Activated T-cell treated with anti-CD3 and anti-CD28 coated beads for 1 hour (primary cell): Measurements from ENCODE around the gene NKAIN4.

Experiments
- DNase-seq: peaks from one replicate; pipeline ENCODE4 v3.0.0-alpha.2; 2020; ENCODE audit warnings: low read depth

NKAIN4 gene

DNA sequence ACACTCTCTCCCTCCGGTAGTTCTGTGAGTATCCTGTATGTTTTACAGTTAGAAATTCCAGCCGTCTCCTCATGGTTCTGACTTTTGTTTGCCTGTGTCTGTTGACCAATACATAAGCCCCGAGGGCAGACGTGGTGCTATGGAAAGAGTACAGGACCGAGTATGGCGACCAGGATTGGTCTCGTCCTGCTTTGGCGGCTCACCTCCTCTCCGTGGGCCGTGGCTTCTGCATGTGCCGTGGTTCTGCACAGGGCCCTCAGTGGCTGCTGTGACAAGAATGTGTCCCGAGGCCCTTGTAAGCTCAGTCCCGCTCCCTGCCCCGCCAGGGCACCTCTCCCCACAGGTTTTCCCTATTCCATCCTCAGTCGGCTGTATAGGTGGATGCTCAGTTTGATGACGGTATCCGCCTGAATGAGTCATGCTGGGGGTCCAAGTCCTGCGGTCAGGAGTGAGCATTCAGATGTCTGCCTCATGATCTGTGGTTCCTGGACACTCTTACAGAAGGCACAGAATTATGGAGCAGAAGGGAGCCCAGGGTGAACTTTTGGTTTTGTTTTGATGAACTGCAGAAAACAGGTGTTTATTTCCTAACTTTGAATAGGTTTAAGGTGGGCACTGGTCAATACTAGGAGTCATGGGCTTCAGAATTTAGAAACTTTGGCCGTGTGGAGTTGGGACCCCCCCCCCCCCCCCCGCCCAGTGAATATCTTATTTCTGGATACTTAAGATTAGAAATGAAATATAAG lies 19.5 kb upstream of the NKAIN4 start:
- no peak for DNase-seq

DNA sequence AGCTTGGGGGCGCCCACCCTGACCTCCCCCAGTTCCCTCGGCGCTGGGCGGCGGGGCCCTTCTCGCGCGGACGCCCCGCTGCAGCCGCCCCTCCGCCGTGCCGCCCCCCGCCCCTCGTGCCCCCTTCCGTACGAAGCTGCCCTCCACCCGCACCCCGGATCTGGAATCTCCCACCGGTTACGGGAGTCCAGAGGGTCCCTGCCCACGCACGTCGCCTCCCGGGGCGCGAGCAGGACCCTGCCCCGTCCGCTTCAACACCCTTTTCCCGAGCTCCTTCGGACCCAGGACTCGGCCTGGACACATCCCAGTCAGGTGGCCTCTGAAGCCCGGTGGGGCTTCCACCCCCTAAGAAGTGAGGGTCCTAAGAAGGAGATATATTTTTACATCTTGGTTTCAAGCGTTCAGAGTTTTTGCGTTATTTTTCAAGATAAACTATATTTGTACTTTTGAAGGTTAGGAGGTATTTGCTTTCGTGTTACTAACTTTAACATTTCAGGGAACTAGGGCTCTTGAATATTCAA lies 18.9 kb upstream of the NKAIN4 start:
- no peak for DNase-seq

DNA sequence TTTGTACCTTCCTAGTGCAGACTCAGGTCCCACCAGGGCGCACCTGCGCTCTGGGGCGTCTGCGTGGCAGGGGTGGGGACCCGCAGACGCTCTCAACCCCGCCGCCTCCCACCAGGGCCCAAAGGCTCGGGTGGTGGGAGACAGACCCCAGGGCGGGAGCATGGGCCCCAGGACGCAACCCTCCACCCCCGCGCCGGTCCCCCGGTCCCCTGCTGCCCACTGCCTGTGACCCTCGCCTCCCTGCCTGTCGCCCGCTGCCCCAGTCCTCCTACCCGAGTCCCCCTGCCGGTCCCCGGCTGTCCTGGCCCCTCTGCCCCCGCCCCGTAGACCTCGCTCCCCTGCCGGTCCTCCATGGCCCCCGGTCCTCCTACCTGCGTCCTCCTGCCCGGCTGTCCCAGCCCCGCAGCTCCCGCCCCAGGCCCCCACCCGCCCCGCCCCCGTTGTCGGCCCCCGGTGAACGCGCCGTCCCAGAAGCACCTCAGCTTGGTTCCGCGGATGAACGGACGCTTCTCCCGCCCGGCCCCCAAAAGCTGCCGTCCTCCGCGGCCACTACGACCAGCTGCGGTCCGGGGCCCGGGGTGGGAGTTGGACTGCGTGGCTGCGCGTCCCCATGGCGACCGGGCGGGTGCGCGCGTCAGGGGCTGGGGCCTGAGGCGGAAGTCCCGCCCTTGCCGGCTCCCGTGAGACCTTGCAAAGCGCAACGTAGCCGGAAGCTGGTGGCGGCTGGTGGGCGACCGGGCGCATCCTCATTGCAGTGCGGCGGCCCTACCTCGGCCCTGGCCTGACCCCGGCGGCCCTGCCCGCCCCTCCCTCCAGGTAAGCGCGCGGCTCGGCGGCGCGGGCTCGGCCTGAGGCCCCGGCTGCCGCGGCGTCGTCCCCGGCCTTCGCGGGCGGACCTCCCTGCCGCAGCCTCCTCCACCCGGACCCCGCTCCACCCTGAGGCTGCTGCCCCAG lies 18.1 kb upstream of the NKAIN4 start, which contains the start of gene ARFGAP1:
Gene ARFGAP1 (plus strand): TSS at position 709 of the 954 bp plus-strand sequence. CDS start 2,768 bp downstream, outside the sequence.
- peak; percentile 75 for DNase-seq

DNA sequence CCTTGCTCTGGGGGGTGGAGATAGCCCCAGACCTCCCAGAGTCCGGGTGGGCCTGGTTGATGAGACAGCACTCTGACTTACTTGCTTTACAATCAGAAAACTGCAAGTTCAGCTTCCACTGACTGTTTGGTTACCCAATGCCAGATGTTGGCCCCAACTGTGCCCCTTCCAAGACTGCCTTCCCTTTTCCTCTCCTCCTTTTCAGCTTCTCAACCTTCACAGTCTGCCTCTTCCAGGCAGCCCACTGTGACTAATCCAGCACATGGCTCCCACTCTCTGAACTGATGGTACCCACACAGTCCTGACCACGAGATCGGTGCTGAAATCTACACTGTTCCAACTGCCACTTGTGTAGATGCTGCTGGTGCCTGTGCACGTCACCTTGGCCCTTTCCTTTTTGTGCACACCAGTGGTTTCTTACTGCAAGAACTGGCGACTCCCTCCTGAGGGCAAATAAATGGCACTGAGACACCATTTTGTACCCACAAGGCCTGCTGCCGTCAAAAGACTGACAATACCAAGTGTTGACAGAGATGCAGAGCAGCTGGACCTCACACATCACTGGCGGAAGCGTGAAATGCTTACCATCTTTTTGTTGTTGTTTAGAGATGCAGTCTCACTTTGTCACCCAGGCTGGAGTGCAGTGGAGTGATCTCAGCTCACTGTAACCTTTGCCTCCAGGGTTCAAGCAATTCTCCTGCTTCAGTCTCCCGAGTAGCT lies 16.5 kb upstream of the NKAIN4 start:
- DNase-seq: no peak

DNA sequence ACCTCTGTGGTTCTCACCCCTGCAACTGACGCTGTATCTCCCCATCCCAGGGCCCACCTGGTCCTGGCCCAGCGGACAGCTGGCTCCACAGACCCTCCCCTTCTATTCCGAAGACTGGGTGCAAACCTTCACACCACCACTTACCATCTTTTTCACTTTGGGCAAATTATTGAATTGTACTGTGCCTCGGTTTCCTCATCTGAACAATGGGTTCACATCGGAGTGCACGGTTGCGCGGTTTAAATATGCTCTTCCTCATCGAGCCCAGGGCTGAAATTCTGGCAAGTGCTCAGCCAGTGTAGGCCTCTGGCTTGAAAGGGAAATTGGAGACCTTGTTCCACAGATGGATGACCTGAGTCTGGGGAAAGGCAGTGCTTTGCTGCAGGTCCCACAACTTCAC lies 15.5 kb upstream of the NKAIN4 start:
- DNase-seq: no peak

DNA sequence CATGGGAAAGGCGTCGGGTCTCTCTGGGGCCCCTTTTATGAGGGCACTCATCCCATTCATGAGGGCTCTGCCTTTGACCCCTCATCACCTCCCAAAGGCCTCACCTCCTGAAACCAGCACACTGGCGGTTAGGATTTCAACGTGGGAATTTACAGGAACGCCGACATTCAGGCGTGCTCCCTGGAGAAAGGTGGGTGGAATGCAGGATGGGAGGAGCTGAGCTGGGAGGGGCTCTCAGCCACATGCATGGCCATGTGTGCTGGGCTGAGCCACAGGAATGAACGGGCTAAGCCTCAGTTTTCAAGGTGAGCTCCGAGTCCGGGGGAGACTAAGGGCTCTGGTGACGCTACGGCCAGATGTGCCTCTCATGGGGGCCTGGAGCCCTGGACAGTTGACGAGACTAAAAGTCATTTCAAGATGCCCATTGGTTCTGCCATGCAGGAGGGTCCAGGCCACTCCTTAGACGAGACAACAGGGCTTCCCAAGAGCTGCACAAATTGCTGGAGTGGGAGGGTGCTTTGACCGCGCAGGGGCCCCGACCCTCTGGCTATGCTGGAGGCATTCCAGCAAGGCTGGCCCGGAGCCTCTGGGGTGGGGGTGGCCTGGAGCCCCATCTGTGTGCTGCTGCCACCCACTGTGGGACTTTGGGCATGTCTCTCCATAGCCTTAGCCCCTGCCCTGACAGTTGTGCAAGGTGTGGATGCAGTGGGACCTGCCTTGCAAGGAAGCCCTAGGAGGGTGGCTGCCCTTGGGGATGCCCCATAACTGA lies 14.6 kb upstream of the NKAIN4 start:
- DNase-seq: no peak

DNA sequence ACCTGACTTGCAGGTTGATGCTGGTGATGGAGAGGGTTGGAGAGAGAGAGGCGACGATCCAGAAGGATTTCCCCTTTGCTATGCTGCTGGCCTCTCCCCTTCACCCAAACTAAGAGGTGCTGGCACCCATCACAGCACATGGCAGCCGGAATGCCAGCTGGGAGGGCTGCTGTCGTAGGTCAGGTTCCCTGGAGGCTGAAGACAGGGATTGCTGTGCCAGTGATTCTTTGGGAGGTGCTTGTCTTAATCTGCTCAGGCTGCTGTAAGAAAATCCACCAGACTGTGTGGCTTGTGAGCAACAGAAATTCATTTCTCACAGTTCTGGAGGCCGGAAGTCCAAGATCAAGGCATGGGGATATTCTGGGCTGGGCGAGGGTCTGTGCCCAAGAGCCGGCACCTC lies 14.0 kb upstream of the NKAIN4 start:
- DNase-seq: no peak

DNA sequence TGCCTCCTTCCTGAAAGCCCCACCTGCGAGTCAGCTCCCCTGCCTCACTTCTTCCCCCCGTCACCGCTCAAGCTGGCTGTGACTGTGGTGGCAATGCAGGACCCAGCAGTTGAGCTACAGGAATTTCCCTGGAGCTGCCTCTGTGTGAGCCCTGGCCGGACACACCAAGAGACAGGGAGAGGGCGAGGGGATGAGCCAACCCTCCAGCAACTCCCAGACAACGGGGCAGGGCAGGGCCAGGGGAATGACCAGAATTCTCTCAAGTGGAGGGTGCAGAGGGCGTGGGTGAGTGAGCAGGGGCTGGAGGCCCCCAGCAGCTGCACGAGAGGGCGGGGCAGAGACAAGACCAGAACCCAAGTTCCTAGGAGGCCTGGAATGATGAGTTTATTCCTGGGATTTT lies 13.4 kb upstream of the NKAIN4 start:
- DNase-seq: no peak

DNA sequence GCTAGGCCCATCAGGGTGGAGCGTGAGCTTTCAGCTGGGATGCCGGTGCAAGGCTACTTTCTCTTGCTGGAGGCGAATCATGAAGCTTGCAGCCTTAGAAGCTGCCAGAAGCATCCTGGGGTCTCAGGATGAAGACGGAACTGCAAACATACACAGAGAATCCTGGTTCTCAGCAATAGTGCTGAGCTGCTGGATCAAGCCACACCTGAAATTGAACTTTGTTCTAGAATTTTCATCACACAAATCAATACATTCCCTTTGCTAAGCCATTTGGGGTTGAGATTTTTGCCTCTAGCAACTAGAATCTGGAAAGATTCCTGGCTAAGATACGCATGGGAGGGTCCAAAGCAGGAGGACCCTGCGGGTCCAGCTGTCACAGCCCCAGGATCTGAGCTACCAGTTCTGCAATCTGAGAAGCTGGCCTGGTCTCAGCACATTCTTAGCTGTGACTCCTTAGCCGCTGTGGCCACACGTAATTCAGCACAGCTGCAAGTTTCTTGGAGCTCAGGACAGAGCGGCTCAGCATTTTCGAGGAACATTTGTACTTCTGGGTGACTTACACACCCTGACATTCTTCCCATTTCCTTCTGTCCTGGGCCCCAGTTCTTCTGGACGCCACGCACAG lies 11.7 kb upstream of the NKAIN4 start:
- no peak for DNase-seq

DNA sequence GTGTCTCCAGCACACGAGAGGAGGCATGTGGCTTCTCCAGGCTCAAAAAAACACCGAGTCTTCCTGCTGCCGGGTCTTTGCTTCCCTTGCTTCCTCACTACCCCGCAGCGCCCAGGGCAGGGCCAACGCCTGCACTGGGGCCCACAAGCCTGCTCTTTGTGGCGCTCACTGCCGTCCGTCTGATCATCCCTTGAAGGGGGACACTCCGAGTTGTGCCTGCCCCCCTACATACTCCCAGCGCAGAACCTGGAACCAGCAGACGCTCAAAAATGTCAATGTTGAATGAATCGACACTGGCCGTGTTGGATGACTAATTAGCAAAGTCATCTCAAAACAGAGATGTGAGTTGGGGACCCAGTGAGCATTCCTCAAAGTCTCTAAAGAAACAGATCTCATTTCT lies 10.3 kb upstream of the NKAIN4 start:
- DNase-seq: no peak

DNA sequence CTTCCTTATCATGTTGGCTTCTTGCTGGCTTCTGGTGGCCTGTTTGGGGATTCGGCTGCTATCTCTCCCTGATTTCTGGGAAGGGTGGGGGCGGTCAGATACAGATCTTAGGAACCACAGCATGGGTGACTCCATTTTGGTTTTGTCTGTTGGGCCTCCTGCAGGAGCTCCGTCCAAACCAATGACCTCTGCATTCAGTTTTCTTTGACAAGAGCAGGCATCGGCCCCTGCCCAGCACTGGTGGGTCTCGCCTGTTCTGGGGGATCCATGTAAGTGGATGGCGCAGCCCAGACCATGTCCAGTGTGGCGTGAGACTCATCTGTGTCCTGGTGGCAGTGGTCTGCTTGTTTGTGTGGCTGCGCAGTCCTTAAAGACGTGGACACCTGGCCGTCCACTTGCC lies 9.7 kb upstream of the NKAIN4 start:
- no peak for DNase-seq

DNA sequence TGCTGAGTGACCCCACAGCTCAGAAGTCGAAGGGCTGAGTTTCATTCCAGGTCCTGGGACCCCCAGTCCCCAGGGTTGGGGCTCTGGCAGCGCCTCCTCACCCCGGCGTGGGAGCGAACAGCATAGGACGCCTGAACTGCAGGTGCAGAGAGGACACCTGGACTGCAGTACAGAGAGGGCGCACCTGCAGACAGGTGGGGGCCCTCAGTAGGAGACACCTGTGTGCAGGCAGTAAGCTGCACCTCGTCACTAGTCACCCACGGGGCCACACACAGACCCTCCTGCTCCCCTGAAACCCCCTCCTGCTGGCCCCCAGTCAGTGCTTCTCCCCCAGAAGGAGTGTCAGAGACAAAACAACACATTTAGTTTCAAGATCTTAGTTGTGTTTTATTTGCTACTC lies 8.6 kb upstream of the NKAIN4 start:
- no peak for DNase-seq

DNA sequence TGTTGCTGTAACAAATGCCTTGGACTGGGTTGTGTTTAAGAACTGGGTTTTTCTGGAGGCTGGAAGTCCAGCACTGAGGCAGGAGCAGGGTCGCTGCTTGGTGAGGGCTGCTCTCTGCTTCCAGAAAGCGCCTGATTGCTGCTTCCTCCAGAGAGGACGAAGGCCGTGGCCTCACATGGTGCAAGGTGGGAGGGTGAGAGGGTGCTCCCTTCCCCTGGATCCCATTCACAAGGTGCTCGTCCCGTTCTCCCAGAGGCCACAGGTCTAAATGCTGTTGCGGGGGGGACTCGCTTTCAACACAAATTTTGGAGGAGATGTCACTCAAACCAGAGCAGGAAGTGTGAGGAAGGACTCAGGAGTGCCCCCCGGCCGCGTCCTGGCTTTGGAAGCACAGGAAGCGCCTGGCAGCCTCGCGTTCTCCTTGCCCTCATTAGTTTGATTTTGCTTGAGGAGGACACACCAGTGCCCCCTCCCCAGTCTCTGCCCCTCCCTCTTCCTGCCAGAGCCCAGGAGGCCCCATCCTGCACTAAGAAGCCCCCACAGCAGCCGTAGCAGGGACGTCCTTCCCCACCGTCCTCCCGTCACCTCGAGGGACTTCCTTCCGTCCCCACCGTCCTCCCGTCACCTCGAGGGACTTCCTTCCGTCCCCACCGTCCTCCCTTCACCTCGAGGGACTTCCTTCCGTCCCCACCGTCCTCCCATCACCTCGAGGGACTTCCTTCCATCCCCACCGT lies 7.7 kb upstream of the NKAIN4 start:
- DNase-seq: no peak

DNA sequence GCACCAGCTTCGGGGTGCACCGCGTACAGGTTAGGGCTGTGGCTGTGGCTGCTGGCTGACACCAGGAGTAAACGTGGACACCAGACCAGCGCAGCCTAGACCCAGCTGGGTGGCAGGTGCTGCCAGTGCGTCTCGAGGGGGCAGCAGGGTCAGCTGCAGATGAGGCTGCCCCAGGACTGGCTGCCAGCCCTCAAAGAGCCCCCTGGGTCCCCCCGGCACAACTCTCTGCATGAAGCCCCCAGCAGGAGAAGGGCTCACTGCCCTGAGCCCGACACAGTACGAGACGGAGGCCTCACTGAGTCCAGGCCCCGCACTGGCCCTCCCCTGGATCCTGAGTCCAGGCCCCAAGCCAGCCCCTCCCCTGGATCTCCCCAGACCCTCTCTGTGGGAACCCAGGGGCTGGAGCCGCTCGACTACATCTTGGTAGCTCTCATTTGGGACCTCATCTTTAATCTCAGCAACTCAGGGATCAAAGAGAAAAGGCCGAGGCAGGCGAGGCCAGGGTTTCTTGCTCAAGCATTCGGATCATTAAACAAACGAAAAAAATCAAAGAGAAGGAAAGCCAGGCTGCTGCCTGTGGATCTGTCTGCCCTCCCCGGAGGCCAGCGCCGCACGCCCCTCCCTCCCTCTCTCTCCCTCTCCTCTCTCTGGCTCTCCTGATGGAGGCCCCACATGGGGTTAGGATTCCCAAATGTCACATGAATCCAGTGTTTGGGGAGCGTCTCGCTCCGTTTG lies 7.0 kb upstream of the NKAIN4 start:
- DNase-seq: no peak

DNA sequence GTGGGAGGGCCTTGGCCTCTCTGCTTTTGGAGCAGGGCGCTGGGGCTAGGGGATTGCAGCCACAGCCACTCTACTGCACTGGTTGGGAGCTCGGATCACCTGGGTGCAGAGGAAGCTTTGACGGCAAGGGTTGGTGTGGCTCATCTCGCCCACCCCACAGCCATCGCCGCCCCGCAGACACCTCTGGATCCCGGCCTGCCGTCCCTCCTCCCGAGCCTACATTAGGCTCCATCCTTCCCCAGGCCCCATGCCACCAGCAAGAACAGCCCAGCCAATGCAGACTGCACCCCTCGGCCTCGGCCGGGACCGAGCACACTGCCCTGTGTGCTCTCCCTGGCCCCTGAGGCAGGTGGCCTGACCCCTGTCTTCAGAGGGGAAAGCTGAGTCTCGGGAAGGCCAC lies 6.3 kb upstream of the NKAIN4 start:
- no peak for DNase-seq

DNA sequence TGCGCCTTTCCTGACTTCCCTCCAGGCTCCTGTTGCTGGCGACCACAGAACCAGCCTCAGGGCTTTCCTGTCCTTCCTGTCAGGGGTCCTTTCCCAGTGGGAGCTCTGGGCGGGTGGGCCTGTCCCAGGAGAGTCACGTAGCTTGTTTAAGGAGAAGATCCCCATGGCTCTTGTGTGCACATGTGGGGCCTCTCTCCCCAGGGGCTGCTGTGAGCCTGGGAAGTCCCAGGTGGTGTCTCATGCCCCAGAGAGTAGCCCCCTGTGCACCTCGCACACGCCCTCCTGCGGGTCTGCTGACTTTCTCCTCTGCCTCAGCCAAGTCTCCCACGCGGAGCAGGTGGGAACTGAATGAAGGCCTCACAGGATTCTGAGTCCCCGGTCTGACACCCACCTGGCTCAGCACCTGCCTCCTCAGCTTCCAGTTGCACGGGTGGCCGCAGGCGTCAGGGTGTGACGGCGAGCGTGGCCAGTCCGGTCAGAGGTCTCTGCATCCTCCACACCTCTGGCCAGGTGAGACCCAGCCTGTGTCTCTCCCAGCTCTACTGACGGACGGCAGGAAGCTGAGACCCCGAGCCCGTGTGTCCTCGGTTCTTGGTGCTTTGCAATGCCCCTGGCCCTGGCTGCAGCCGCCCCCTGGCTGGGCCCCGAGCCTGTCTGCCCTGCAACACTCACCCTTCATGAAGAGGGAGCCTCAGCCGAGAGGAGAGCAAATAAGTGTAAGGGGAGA lies 5.6 kb upstream of the NKAIN4 start:
- DNase-seq: no peak

DNA sequence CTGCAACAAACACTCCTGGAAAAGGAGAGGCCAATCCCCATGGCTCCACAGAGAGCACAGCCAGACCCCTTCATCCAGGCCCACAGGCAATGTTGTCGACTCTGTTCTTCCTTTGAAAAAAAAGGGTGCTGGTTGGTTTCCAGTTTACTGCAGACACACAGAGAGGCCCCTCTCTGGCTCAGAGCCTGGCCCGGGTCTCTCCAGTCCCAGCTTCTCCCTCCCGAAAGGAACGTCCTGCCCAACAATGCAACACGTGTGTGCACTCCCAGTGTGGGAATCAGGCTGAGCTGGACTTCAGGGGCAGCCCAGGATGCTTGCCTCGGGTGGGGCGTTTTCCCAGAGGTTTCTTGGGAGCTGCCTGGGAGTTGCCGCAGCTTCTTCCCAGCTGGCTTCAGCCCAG lies 4.5 kb upstream of the NKAIN4 start:
- DNase-seq: no peak

DNA sequence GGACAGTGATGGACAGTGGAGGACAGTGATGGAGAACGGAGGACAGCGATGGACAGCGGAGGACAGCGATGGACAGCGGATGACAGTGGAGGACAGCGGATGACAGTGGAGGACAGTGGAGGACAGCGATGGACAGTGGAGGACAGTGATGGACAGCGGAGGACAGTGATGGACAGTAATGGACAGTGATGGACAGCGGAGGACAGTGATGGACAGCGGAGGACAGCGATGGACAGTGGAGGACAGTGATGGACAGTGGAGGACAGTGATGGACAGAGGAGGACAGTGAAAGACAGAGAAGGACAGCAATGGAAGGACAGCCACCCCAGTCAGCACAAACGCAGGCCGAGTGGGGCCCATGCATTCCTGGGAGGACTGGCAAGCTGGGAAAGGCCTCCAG lies 3.4 kb upstream of the NKAIN4 start:
- no peak for DNase-seq

DNA sequence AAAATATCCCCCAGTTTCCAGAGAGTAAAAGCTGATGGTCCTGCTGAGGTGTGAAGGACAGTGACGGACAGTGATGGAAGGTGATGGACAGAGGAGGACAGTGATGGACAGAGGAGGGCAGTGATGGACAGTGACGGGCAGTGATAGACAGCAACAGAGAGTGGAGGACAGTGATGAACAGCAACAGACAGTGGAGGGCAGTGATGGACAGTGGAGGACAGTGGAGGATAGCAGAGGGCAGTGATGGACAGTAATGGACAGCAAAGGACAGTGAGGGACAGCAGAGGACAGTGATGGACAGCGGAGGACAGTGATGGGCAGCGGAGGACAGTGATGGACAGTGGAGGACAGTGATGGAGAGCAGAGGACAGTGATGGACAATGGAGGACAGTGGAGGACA lies 2.7 kb upstream of the NKAIN4 start:
- DNase-seq: no peak
